Osteocyte (in vitro differentiated cells): Measurements from ENCODE around the gene LUC7L. TPM values are rescaled to one million over a fixed set of nuclear protein-coding genes. Genes with fewer than 3 reads are reported as not detected.
"Not testable (repeated sequence)": the region's sequence is repeated elsewhere in the genome, so short reads cannot be mapped to it uniquely, and the experiment has no call there.

Experiments
- DNase-seq: peaks from one replicate; pipeline ENCODE4 v3.0.0; 2021; ENCODE audit warnings: mixed read lengths; ENCODE audit not compliant: unreplicated experiment; ENCODE audit errors: extremely low spot score
- H3K27ac Mint-ChIP-seq: one replicate; pipeline ENCODE4 v1.8.0; 2021; ENCODE audit warnings: mild to moderate bottlenecking, mixed read lengths; ENCODE audit not compliant: unreplicated experiment
- H3K27me3 Mint-ChIP-seq: one replicate; pipeline ENCODE4 v1.8.0; 2021; ENCODE audit warnings: mixed read lengths; ENCODE audit not compliant: unreplicated experiment
- H3K36me3 Mint-ChIP-seq: one replicate; pipeline ENCODE4 v1.8.0; 2021; ENCODE audit warnings: mixed read lengths; ENCODE audit not compliant: unreplicated experiment
- H3K4me1 Mint-ChIP-seq: one replicate; pipeline ENCODE4 v1.8.0; 2021; ENCODE audit warnings: mixed read lengths; ENCODE audit not compliant: unreplicated experiment
- H3K4me3 Mint-ChIP-seq: one replicate; pipeline ENCODE4 v1.8.0; 2021; ENCODE audit warnings: mild to moderate bottlenecking, moderate library complexity, mixed read lengths; ENCODE audit not compliant: unreplicated experiment
- H3K9me3 Mint-ChIP-seq: one replicate; pipeline ENCODE4 v1.8.0; 2021; ENCODE audit warnings: mixed read lengths; ENCODE audit not compliant: unreplicated experiment
- total RNA-seq: library from RNA; stranded (reverse); gene quantifications from 2 replicates; pipeline ENCODE4 v1.2.1, GENCODE V29; 2021
- TF ChIP-seq, protein P1 (sequence below): fragments of 200-600 bp; sonication (generic); IDR thresholded peaks from 2 replicates; pipeline ENCODE4 v1.5.0; 2021; ENCODE audit warnings: antibody characterized with exemption, mild to moderate bottlenecking, moderate library complexity

Gene LUC7L
- total RNA-seq, 1 donor from 2014 or later = 104 TPM

DNA sequence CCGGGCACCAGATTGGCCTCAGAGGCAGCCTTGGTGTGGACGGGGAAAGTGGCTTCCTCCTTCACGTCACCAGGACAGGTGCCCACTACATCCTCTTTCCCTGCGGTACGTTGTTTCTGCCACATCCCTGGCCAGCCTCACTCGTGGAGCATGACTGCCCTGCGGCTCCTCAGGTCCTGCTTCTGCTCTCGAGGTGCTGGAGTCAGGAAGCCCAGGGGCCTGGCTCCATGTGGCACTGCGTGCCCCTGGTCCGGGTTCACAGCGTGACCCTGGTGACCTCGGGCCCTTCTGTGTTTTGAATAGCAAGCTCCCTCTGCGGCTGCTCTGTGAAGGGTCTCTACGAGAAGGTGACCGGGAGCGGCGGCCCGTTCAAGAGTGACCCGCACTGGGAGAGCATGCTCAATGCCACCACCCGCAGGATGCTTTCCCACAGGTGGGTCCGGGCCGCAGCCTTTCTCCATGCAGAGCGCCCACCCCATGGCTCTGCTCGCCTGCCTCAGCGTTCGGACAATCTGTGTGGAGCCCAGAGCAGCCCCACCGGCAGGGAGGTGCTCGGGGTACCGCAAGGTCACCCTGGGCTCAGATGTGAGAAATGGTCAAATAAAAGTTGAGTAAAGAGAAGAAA, 33.0 kb upstream of the LUC7L start:
- peaks cover 20% of the 10 kb centered on the region for H3K36me3 Mint-ChIP-seq
- peak; percentile 83 for DNase-seq
- H3K27me3 Mint-ChIP-seq = no peaks in the 10 kb centered on the region
- H3K27ac Mint-ChIP-seq = no peak overlapping the region
- TF ChIP-seq, protein P1, sequence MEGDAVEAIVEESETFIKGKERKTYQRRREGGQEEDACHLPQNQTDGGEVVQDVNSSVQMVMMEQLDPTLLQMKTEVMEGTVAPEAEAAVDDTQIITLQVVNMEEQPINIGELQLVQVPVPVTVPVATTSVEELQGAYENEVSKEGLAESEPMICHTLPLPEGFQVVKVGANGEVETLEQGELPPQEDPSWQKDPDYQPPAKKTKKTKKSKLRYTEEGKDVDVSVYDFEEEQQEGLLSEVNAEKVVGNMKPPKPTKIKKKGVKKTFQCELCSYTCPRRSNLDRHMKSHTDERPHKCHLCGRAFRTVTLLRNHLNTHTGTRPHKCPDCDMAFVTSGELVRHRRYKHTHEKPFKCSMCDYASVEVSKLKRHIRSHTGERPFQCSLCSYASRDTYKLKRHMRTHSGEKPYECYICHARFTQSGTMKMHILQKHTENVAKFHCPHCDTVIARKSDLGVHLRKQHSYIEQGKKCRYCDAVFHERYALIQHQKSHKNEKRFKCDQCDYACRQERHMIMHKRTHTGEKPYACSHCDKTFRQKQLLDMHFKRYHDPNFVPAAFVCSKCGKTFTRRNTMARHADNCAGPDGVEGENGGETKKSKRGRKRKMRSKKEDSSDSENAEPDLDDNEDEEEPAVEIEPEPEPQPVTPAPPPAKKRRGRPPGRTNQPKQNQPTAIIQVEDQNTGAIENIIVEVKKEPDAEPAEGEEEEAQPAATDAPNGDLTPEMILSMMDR = no peak
- no peaks in the 10 kb centered on the region for H3K9me3 Mint-ChIP-seq
- H3K4me3 Mint-ChIP-seq = no peak overlapping the region
- H3K4me1 Mint-ChIP-seq = peaks cover 2% of the 10 kb centered on the region

DNA sequence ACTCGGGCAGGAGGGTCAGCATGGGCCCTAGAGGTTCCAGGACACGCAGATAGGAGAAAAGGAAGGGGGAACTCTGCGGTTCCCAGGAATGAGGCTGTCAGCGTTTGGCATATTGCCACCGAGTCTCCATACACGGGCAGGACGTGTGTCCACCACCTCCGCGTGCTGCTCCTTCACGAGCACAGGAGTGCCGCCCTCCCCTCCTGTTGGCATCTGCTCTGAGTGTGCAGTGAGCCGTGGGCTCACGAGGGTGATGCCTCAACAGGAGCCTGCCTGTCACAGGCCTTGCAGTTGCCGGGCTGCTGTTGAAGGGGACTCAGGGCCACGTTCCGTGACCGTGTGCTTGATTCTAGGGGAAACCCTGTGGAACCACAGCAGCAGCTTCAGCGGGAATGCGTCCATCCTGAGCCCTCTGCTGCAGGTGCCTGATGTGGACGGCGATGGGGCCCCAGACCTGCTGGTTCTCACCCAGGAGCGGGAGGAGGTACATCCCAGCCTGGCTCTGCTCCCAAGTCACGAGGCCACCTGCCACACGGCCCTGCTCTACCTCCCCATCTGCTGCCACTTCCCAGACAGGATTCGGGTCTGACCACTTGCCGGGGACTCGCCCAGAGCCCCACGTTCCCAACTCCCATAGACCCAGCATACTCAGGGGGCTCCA, 31.9 kb upstream of the LUC7L start:
- Mint-ChIP-seq H3K9me3 (no peaks in the 10 kb centered on the region), H3K4me3 (no peak overlapping the region), H3K27ac (no peak overlapping the region), H3K36me3 (peaks cover 20% of the 10 kb centered on the region), H3K4me1 (peaks cover 2% of the 10 kb centered on the region), H3K27me3 (no peaks in the 10 kb centered on the region)
- TF ChIP-seq, protein P1 = no peak
- no peak for DNase-seq

DNA sequence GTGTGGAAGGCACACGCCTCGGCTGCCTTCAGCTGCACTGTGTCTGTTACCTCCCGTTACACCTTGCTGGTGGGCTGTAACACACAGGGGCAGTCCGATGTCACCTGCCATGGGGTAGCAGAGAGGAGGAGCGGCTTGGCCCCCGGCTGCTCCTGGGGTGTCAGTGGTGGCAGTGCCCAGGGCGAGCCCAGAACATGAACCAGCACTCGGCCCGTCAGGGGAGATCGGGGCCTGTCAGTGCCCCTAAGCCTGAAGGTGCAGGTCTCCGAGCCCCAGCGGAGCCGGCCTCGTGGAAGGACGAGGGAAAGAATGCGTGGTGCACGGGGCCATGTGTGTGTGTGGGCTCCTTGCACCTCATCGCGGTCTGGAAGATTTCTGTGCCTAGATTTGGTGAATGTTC, 31.1 kb upstream of the LUC7L start:
- Mint-ChIP-seq H3K27ac (no peak overlapping the region), H3K9me3 (no peaks in the 10 kb centered on the region), H3K4me1 (no peaks in the 10 kb centered on the region), H3K27me3 (no peaks in the 10 kb centered on the region), H3K4me3 (no peak overlapping the region), H3K36me3 (peaks cover 28% of the 10 kb centered on the region)
- TF ChIP-seq, protein P1 = no peak
- DNase-seq = no peak

DNA sequence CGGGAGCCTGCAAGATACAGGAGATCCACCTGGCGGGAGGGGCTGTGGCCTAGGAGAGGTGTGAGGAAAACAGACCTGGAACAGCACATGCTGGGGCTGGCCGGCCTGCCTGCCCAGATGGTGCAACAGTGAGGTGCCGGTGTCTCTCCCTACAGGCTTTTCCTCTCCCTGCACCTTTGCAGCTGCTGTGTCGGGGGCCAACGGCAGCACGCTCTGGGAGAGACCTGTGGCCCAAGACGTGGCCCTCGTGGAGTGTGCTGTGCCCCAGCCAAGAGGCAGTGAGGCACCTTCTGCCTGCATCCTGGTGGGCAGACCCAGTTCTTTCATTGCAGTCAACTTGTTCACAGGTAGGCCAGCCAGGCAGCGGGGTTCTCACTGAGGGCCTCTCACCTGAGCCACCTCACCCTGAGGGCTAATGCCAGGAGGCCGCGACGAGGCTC, 30.6 kb upstream of the LUC7L start:
- DNase-seq = no peak
- TF ChIP-seq, protein P1 = no peak
- no peaks in the 10 kb centered on the region for H3K4me1 Mint-ChIP-seq

DNA sequence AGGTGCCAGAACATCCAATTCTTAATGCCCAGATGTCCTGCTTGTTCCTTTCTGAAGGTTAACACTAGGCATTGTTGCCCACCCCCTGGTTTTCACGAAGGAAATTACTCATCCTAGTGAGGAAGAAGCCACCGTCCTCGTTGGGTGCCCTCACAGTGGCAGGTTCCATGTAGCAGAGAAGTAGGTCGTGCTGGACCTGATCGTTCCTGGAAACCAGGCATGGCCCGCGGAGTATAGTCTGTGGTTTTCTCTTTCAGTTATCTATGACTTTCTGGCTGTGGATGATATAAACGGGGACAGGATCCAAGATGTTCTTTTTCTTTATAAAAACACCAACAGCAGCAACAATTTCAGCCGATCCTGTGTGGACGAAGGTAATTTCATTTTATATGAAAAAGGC, 30.0 kb upstream of the LUC7L start:
- TF ChIP-seq, protein P1 = no peak
- H3K27me3 Mint-ChIP-seq = no peaks in the 10 kb centered on the region
- H3K4me1 Mint-ChIP-seq = no peaks in the 10 kb centered on the region
- peaks cover 33% of the 10 kb centered on the region for H3K36me3 Mint-ChIP-seq
- no peak overlapping the region for H3K27ac Mint-ChIP-seq
- H3K9me3 Mint-ChIP-seq = no peaks in the 10 kb centered on the region
- H3K4me3 Mint-ChIP-seq = no peak overlapping the region
- no peak for DNase-seq

More for the DNA sequence above, 30.6 kb upstream of the LUC7L start:
- H3K27ac Mint-ChIP-seq = no peak overlapping the region
- H3K36me3 Mint-ChIP-seq = peaks cover 30% of the 10 kb centered on the region
- no peaks in the 10 kb centered on the region for H3K9me3 Mint-ChIP-seq
- H3K4me3 Mint-ChIP-seq = no peak overlapping the region
- no peaks in the 10 kb centered on the region for H3K27me3 Mint-ChIP-seq

DNA sequence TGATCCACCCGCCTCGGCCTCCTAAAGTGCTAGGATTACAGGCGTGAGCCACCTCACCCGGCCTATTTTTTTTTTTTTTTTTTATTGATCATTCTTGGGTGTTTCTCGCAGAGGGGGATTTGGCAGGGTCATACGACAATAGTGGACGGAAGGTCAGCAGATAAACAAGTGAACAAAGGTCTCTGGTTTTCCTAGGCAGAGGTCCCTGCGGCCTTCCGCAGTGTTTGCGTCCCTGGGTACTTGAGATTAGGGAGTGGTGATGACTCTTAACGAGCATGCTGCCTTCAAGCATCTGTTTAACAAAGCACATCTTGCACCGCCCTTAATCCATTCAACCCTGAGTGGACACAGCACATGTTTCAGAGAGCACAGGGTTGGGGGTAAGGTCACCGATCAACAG, 28.8 kb upstream of the LUC7L start:
- H3K4me1 Mint-ChIP-seq, H3K27ac Mint-ChIP-seq, H3K9me3 Mint-ChIP-seq, DNase-seq, H3K4me3 Mint-ChIP-seq, H3K27me3 Mint-ChIP-seq: not testable (repeated sequence)
- H3K36me3 Mint-ChIP-seq = peaks cover 35% of the 10 kb centered on the region
